ENCODE results near the gene SOCS7.

Gene SOCS7

DNA sequence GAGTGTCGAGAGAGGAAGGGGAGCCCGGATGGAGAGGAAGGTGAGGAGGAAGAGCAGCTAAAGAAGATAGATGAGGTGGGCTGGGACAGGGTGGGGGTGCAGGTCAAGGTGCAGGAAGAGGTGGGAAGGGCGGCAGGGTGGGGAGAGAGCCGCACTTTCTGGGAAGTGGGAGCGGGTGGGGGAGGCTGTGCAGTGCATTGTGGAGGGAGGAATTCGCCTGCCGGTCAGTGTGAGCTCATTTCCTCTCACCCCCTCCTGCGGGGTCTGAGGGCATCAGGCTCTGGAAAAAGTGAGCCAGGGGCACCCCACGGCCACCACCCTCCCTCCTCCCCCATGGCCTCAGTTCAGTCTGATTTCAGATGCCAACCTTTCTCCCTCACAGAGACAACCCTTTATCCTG lies 74.1 kb downstream of the SOCS7 start:
- TF ChIP-seq, protein P1, sequence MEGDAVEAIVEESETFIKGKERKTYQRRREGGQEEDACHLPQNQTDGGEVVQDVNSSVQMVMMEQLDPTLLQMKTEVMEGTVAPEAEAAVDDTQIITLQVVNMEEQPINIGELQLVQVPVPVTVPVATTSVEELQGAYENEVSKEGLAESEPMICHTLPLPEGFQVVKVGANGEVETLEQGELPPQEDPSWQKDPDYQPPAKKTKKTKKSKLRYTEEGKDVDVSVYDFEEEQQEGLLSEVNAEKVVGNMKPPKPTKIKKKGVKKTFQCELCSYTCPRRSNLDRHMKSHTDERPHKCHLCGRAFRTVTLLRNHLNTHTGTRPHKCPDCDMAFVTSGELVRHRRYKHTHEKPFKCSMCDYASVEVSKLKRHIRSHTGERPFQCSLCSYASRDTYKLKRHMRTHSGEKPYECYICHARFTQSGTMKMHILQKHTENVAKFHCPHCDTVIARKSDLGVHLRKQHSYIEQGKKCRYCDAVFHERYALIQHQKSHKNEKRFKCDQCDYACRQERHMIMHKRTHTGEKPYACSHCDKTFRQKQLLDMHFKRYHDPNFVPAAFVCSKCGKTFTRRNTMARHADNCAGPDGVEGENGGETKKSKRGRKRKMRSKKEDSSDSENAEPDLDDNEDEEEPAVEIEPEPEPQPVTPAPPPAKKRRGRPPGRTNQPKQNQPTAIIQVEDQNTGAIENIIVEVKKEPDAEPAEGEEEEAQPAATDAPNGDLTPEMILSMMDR (IDR thresholded peaks at IDR 0.05; ENCODE audit: low read depth, low read length, missing control alignments), result no peak
- H3K4me3 ChIP-seq (ENCODE audit: low read depth, low read length), result no peak overlapping the region
- DNase-seq (ENCODE audit: low read depth), result no peak

DNA sequence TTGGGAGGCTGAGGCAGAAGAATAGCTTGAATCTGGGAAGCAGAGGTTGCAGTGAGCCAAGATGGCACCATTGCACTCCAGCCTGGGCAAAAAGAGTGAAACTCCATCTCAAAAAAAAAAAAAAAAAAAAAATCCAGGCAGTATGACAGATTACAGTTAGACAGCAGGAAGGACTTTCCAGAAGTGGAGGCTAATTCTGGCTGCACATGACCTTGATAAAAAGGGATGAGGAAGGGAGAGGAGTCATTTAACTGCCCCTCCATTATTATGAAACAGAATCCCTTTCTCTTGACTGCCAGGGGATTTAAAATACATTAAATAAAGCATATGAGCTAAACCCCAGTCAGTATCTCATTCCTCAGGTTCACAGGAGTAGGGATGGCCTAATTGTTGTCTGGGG lies 74.8 kb downstream of the SOCS7 start:
- TF ChIP-seq, protein P1 (IDR thresholded peaks at IDR 0.05; ENCODE audit: low read depth, low read length, missing control alignments), result no peak
- DNase-seq (ENCODE audit: low read depth), result no peak
- H3K4me3 ChIP-seq (ENCODE audit: low read depth, low read length), result no peak overlapping the region

DNA sequence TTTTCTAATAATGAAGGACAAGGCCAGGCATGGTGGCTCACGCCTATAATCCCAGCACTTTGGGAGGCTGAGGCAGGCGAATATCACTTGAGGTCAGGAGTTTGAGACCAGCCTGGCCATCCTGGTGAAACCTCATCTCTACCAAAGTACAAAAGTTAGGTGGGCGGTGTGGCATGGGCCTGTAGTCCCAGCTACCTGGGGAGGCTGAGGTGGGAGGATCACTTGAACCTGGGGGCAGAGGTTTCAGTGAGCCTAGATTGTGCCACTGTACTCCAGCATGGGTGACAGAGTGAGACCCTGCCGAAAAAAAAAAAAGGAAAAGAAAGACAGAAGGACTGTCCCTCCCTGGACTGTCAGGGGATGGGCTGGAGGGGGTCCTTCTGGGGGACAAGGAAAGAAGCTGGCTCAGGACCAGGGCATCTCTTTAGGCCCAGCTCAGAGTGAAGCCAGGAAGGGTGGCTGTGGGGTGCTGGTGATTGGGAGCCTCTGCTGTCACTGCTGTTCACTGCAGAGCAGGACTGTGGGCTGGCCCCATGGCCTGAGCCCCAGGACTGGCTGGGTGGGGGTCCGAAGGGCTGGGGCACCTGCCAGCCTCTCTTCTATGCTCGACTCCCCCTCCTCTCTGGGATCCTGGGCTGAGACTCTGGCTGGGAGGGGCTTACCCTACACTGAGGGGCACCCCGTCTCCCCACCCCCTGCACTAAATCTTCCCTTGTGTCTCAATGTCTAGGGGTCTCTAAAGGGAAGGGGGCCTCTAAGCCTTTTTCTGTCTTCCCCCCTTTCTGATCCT lies 75.7 kb downstream of the SOCS7 start:
- TF ChIP-seq, protein P1 (IDR thresholded peaks at IDR 0.05; ENCODE audit: low read depth, low read length, missing control alignments), result no peak
- peak overlapping the region; percentile 53 for H3K4me3 ChIP-seq (ENCODE audit: low read depth, low read length)
- DNase-seq (ENCODE audit: low read depth), result no peak

DNA sequence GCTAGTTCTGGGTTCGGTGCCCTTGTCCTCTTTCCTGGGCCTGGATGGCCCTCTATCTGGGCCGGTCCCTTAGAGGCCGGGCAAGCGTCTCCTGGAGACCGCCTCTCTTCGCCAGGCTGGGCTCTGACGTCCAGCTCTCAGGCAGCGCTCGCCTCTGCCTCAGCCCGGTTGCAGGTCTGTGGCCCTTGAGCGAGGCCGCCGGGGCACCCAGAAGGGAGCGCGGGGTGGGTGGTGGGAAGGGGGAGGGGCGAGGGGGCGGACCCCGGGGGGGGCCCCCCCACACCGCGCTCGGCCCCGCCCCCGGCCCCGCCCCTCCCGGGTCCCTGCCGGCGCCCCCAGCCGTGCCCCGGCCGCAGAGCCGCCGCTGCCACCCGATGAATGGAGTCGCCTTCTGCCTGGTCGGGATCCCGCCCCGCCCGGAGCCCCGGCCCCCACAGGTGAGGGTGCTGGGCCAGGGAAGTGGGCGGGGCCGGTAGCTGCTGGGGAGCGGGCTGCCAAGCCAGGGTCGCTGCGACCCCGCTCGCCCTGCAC lies 76.5 kb downstream of the SOCS7 start, which contains the start of gene ARHGAP23:
TSS of gene ARHGAP23 (plus strand) at position 353 of the 531 bp plus-strand sequence. CDS start at position 375, 22 bp downstream.
- peak within 1 kb of the TSS; percentile 74 for H3K4me3 ChIP-seq (ENCODE audit: low read depth, low read length)
- DNase-seq (ENCODE audit: low read depth), result no peak

DNA sequence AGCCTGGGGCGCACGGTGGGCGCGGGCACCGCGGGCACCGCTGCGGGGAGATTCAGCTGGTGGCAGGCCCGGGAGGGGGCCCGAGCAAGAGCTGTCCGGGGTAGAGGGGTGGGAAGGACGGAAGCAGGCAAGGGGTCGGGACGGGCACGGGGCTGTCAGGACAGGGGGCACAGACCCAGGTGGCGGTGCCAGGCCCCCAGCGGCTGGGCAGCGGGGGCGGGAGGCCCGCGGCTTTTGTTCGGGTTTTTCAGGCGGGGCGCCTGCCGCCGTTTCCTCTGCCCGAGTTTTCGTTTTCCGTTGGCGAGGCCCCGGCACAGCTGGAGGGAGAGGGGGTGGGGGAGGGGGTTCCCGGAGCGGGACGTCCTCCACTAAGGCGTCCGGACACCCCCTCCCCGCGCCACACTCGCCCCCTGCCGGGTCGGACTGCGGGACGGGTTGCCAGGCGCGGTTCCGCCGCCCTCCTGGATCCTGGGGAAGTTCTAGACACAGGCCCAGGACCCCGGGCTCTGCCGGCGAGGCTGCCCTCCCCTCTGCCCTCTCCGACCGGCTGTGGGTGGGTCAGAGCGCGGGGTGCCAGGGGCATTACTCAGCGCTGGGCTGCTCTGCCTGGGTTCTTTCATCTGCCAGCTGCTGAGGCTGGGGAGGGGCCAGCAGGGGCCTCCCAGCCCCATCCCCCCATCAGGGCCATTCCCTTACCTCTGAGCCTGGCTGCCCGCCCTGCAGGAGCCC lies 77.2 kb downstream of the SOCS7 start:
- TF ChIP-seq, protein P1 (IDR thresholded peaks at IDR 0.05; ENCODE audit: low read depth, low read length, missing control alignments), result no peak
- DNase-seq (ENCODE audit: low read depth), result no peak
- H3K4me3 ChIP-seq (ENCODE audit: low read depth, low read length), result peak overlapping the region; percentile 74

More for the DNA sequence above, 76.5 kb downstream of the SOCS7 start, which contains the start of gene ARHGAP23:
- TF ChIP-seq, protein P1 (IDR thresholded peaks at IDR 0.05; ENCODE audit: low read depth, low read length, missing control alignments), result no peak

DNA sequence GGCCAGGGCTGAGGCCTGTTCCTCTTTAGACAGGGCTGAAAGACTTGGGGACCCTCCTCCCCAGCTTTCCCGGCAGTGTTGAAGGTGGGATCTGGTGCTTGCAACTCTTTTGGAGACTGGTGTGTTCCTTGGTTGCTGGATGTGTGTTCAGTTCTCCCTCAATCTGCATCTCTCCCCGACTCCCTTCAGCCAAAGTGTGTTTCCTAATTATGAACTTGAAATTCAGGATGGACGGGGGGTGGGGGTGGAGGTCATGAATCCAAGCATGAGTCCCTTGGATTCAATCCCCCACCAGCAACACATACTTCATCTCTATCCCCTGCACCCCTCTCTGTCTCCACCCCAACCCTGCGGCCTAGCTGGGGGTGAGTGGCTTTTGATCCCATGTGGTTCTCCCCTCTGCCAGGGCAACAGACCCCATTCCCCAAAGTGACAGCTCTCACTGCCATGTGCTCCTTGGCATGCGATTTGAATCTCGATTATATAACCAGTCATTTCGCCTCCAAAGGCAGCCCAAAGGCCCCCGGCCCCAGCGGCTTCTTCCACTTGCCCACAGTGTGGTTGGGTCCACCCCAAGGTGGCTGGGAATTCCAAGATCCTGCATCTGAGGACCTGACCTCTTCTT lies 77.9 kb downstream of the SOCS7 start:
- DNase-seq (ENCODE audit: low read depth), result no peak
- H3K4me3 ChIP-seq (ENCODE audit: low read depth, low read length), result no peak overlapping the region

More for the DNA sequence above, 77.9 kb downstream of the SOCS7 start:
- TF ChIP-seq, protein P1 (IDR thresholded peaks at IDR 0.05; ENCODE audit: low read depth, low read length, missing control alignments), result no peak
